K562 (cell line): Measurements from ENCODE around the gene CFAP300. TPM values are rescaled to one million over a fixed set of nuclear protein-coding genes. Genes with fewer than 3 reads are reported as not detected.

Source experiments
- ATAC-seq: fragments of 200-7000 bp; cut with Tn5 transposase; 3 replicates; pipeline ENCODE4 v1.9.1; 2020; ENCODE audit warnings: moderate library complexity
- BruUV-seq: library from RNA; stranded (reverse); fragments of 400-500 nt; replicated peaks from 2 replicates; lab custom pipeline; 2021; lab: Mats Ljungman, UMichigan
- CTCF ChIA-PET: fragments of 300-600 bp; formaldehyde crosslinking; extraction: SDS; loops from one replicate; lab custom pipeline; 2021; ENCODE audit warnings: low intra/inter-chr PET ratio; lab: Yijun Ruan, JAX
- POLR2A ChIA-PET: fragments of 300-600, 350-650 bp; sonication (Branson Sonifier 250); formaldehyde crosslinking; extraction: SDS; loops from one replicate; lab custom pipeline; 2021; ENCODE audit warnings: antibody characterized with exemption, inconsistent platforms; lab: Yijun Ruan, JAX
- DNase-seq, 4 experiments: peaks; one replicate each; pipeline versions ENCODE4 v3.0.0 to v3.0.0-alpha.2; 2011 to 2018; ENCODE audit warnings: low spot score in 3 of 4, mixed read lengths in 3 of 4; ENCODE audit errors: extremely low read depth in 1 of 4
- FAIRE-seq: peaks from 2 replicates; lab custom pipeline; 2011; peaks lifted over from hg19 to GRCh38; lab: Jason Lieb, UNC
- H2AFZ ChIP-seq: 2 replicates; pipeline ENCODE4 v1.6.0; 2011; ENCODE audit warnings: low read depth, low read length, control low read depth, inconsistent platforms
- H3K27ac ChIP-seq: fragments of 200-600 bp; 3 replicates; pipeline ENCODE4 v1.8.0; 2011; ENCODE audit warnings: low read depth, mild to moderate bottlenecking, control low read depth, inconsistent platforms, low read length, moderate library complexity, mixed read lengths; ENCODE audit errors: extremely low read depth
- H3K27me3 ChIP-seq, 2 experiments: fragments of 300-600 bp in 1 of 2; 2 replicates in 1 of 2; 3 replicates in 1 of 2; pipeline versions ENCODE4 v1.6.0 to v1.8.0; 2011; ENCODE audit warnings: inconsistent platforms in 2 of 2, low read length in 2 of 2, mild to moderate bottlenecking in 1 of 2, mixed read lengths in 1 of 2, moderate library complexity in 1 of 2; ENCODE audit not compliant: control insufficient read depth in 2 of 2, insufficient read depth in 2 of 2
- H3K36me3 ChIP-seq: fragments of 300-600 bp; 3 replicates; pipeline ENCODE4 v1.8.0; 2011; ENCODE audit warnings: mild to moderate bottlenecking, low read length, inconsistent platforms; ENCODE audit not compliant: control insufficient read depth, insufficient read depth
- H3K4me1 ChIP-seq, 2 experiments: fragments of 200-600 bp in 1 of 2; replicated peaks in 1 of 2; 2 replicates in 1 of 2; 3 replicates in 1 of 2; pipeline versions ENCODE4 v1.5.1 to v1.8.0; 2011; ENCODE audit warnings: inconsistent platforms in 2 of 2, low read length in 2 of 2, mild to moderate bottlenecking in 1 of 2, mixed read lengths in 1 of 2, moderate library complexity in 1 of 2; ENCODE audit not compliant: control insufficient read depth in 2 of 2, insufficient read depth in 2 of 2
- H3K4me2 ChIP-seq: 2 replicates; pipeline ENCODE4 v1.6.1; 2011; ENCODE audit warnings: low read length, control low read depth, inconsistent platforms, mixed read lengths; ENCODE audit not compliant: insufficient read depth
- H3K4me3 ChIP-seq: fragments of 200-600 bp; sonication (generic), shearing (Covaris generic); 2 replicates; pipeline ENCODE4 v1.5.1; 2016; ENCODE audit warnings: control low read depth, inconsistent platforms
- H3K79me2 ChIP-seq: fragments of 200-600 bp; 3 replicates; pipeline ENCODE4 v1.8.0; 2011; ENCODE audit warnings: low read length, inconsistent platforms; ENCODE audit not compliant: control insufficient read depth, insufficient read depth
- H3K9ac ChIP-seq, 2 experiments: 2 replicates each; pipeline versions ENCODE4 v1.6.0 to v1.6.1; 2011; ENCODE audit warnings: low read depth in 2 of 2, low read length in 2 of 2, control low read depth in 1 of 2, inconsistent platforms in 1 of 2, mild to moderate bottlenecking in 1 of 2, mixed read lengths in 1 of 2; ENCODE audit not compliant: insufficient read depth in 1 of 2
- H3K9me1 ChIP-seq: one replicate; pipeline ENCODE4 v1.6.0; 2011; ENCODE audit warnings: inconsistent platforms, mild to moderate bottlenecking, low read length, moderate library complexity; ENCODE audit not compliant: control insufficient read depth, insufficient read depth
- H3K9me3 ChIP-seq: replicated peaks from 2 replicates; pipeline ENCODE4 v1.5.1; 2011; ENCODE audit warnings: low read depth, low read length, inconsistent platforms; ENCODE audit not compliant: control insufficient read depth, insufficient read depth
- H4K20me1 ChIP-seq: replicated peaks from 2 replicates; pipeline ENCODE4 v1.6.1; 2011; ENCODE audit warnings: low read length, inconsistent platforms, mixed read lengths; ENCODE audit not compliant: control insufficient read depth, insufficient read depth
- ELF2 ChIP-seq: fragments of 250-450 bp; sonication (Bioruptor Pico); IDR thresholded peaks from 2 replicates; pipeline ENCODE4 v1.5.0; 2021; ENCODE audit warnings: mild to moderate bottlenecking
- KLF13 ChIP-seq: fragments of 450-650 bp; IDR thresholded peaks from 2 replicates; pipeline ENCODE4 v1.6.1; 2016; ENCODE audit warnings: missing genetic modification characterization, low read depth, mild to moderate bottlenecking, missing compliant biosample characterization, moderate library complexity, borderline replicate concordance
- MAFK ChIP-seq: IDR thresholded peaks from 2 replicates; pipeline ENCODE4 v1.6.1; 2011; ENCODE audit warnings: low read length, improper control_type of control experiment
- RFX5 ChIP-seq: IDR thresholded peaks from 2 replicates; pipeline ENCODE4 v1.6.1; 2011; ENCODE audit warnings: low read depth, mild to moderate bottlenecking, improper control_type of control experiment, low read length
- ZBTB26 ChIP-seq: fragments of 450-650 bp; formaldehyde crosslinking; IDR thresholded peaks from 2 replicates; pipeline ENCODE4 v1.4.0; 2022; ENCODE audit warnings: missing genetic modification characterization
- ZFP36 ChIP-seq: fragments of 150-350 bp; IDR thresholded peaks from 2 replicates; pipeline ENCODE4 v1.6.1; 2018; ENCODE audit warnings: low read length, low read depth; ENCODE audit not compliant: partially characterized antibody
- ZNF41 ChIP-seq: fragments of 250-450 bp; sonication (Bioruptor Pico); conservative IDR thresholded peaks from 2 replicates; pipeline ENCODE4 v1.4.0; 2020; ENCODE audit warnings: mild to moderate bottlenecking
- ZNF766 ChIP-seq: fragments of 200-800 bp; sonication (Bioruptor generic); conservative IDR thresholded peaks from 2 replicates; pipeline ENCODE4 v1.6.1; 2016; ENCODE audit warnings: missing genetic modification characterization, missing compliant biosample characterization
- in situ Hi-C: fragments of 300-500 bp; cut with MboI; formaldehyde crosslinking; loops from 4 replicates; pipeline ENCODE4 v1.15.0; 2018; ENCODE audit warnings: inconsistent platforms, mixed read lengths
- intact Hi-C: fragments of 100-400 bp; cut with micrococcal nuclease; formaldehyde crosslinking; loops from 2 replicates; pipeline ENCODE4 v1.14.2; 2022
- polyA plus RNA-seq, 8 experiments: library from polyadenylated mRNA; depleted of rRNA in 4 of 8; stranded (reverse) in 5 of 8; unstranded in 3 of 8; fragments of >200 nt; fragmentation: Nextera tagmentation in 2 of 8; fragmentation: Illumina TruSeq in 1 of 8; extraction: Ambion mirVana in 2 of 8; extraction: Trizol in 1 of 8; gene quantifications; 2 replicates each; pipeline versions ENCODE4 v1.2.1 to v1.2.3, GENCODE V29; 2011 to 2014; ENCODE audit warnings: inconsistent platforms in 1 of 8, missing spikeins in 1 of 8
- total RNA-seq, 7 experiments: library from RNA; depleted of rRNA in 6 of 7; stranded (reverse); fragments of >200 nt in 6 of 7; fragmentation: Illumina TruSeq in 2 of 7; extraction: Trizol in 2 of 7; gene quantifications; 2 replicates each; pipeline versions ENCODE4 v1.2.1 to v1.2.3, GENCODE V29; 2011 to 2021; ENCODE audit warnings: low replicate concordance in 1 of 7

The CFAP300 gene
- total and polyA plus RNA-seq, 9 of the 15 experiments (the other 6 are each of a cell fraction or from before 2014, with no cell fraction given), result not detected

GRCh38 chr11:102079625-102080024 is 32.4 kb downstream of the CFAP300 start:
- intact Hi-C loops, result no loop called here
- POLR2A ChIA-PET, result interaction anchor here (1.0 kb wide), 1 partner anchor 12 kb away, joined by 3 read pairs; no protein-coding TSS in a partner anchor
- Histone ChIP-seq H4K20me1 (no peaks in the 10 kb centered on the region), H3K4me1 (no peaks in the 10 kb centered on the region), H3K9ac (no peak overlapping the region), H3K79me2 (no peaks in the 10 kb centered on the region), H3K36me3 (no peaks in the 10 kb centered on the region), H3K9me3 (no peaks in the 10 kb centered on the region)
- BruUV-seq, result no TSS peak
- in situ Hi-C loops, result no loop called here
- ATAC-seq (no peak), FAIRE-seq (no peak)
- CTCF ChIA-PET, result no interaction called here
- no peak for TF ChIP-seq RFX5
- no peak for TF ChIP-seq ZFP36
- no peak for TF ChIP-seq ZNF41
- TF ChIP-seq ZBTB26 (CRISPR knock-in tag), result no peak
- no peak for TF ChIP-seq MAFK
- TF ChIP-seq ELF2 (CRISPR knock-in tag), result no peak
- TF ChIP-seq KLF13, result no peak
- TF ChIP-seq ZNF766, result no peak
- TF ChIP-seq, all 486 proteins: peak for 0
- H3K27me3 ChIP-seq, result no peaks in the 10 kb centered on the region
- no peak overlapping the region for H2AFZ ChIP-seq
- H3K27ac ChIP-seq, result no peak overlapping the region
- H3K9me1 ChIP-seq, result no peaks in the 10 kb centered on the region
- H3K4me3 ChIP-seq, result no peak overlapping the region
- DNase-seq, result no peak
- no peak overlapping the region for H3K4me2 ChIP-seq
